Uterus (tissue), 2 donors: ENCODE measurements around the gene NOS1.

ENCODE experiments used
- CTCF ChIP-seq, 4 experiments: fragments of 200-600 bp in 2 of 4; fragments of 450-650 bp in 2 of 4; sonication (generic) in 2 of 4; IDR thresholded peaks; one replicate each; pipeline ENCODE4 v1.5.1; 2016 to 2019; ENCODE audit warnings: antibody characterized with exemption in 4 of 4, mild to moderate bottlenecking in 2 of 4, moderate library complexity in 1 of 4
- POLR2A ChIP-seq, 2 donors: fragments of 450-650 bp; IDR thresholded peaks; one replicate each; pipeline ENCODE4 v1.6.1; 2016; ENCODE audit warnings: antibody characterized with exemption in 2 of 2, mild to moderate bottlenecking in 1 of 2, moderate library complexity in 1 of 2

- no peak for TF ChIP-seq CTCF (IDR thresholded peaks at IDR 0.05)
- TF ChIP-seq POLR2A (IDR thresholded peaks at IDR 0.05) = no peak
Observed at GRCh38 chr12:117162167-117162539, 199.3 kb downstream of the NOS1 start.
